GM12878 (cell line): ENCODE results near the gene ANKRD16. TPM values are rescaled to one million over a fixed set of nuclear protein-coding genes. Genes with fewer than 3 reads are reported as not detected.
A peak's percentile ranks its signal among the peaks of the same experiment; 100 is the strongest.

Experiments
- ATAC-seq: fragments of 200-7000 bp; cut with Tn5 transposase; 3 replicates; pipeline ENCODE4 v1.9.1; 2020; ENCODE audit warnings: mild to moderate bottlenecking, moderate library complexity
- BruUV-seq: library from RNA; stranded (reverse); fragments of 400-500 nt; replicated peaks from 2 replicates; lab custom pipeline; 2021; lab: Mats Ljungman, UMichigan
- CTCF ChIA-PET: fragments of 300-600 bp; sonication (Branson Sonifier 250); formaldehyde crosslinking; extraction: SDS; loops from one replicate; lab custom pipeline; 2021; ENCODE audit warnings: inconsistent platforms; lab: Yijun Ruan, JAX
- POLR2A ChIA-PET: fragments of 350-600 bp; formaldehyde crosslinking; extraction: SDS; loops from one replicate; lab custom pipeline; 2021; ENCODE audit warnings: inconsistent platforms; lab: Charles Lee
- RAD21 ChIA-PET: fragments of 300-600 bp; sonication (Branson Sonifier 250); formaldehyde crosslinking; loops from one replicate; lab custom pipeline; 2023; ENCODE audit warnings: antibody characterized with exemption; ENCODE audit not compliant: unreplicated experiment; lab: Charles Lee
- SMC1A ChIA-PET: fragments of 300-600 bp; sonication (Branson Sonifier 250); formaldehyde crosslinking; loops from one replicate; lab custom pipeline; 2023; ENCODE audit not compliant: unreplicated experiment, uncharacterized antibody; lab: Charles Lee
- DNase-seq: peaks from one replicate; pipeline ENCODE4 v3.0.0-alpha.2; 2011; ENCODE audit warnings: low read depth, low spot score
- FAIRE-seq: peaks from 3 replicates; lab custom pipeline; 2011; peaks lifted over from hg19 to GRCh38; lab: Jason Lieb, UNC
- H2AFZ ChIP-seq: 2 replicates; pipeline ENCODE4 v1.6.0; 2011; ENCODE audit warnings: low read depth, low read length, control low read depth; ENCODE audit not compliant: control insufficient read depth
- H3K27ac ChIP-seq: 2 replicates; pipeline ENCODE4 v1.5.1; 2011; ENCODE audit warnings: control low read depth; ENCODE audit not compliant: control insufficient read depth, insufficient read depth
- H3K27me3 ChIP-seq, 2 experiments: replicated peaks in 1 of 2; 2 replicates each; pipeline versions ENCODE4 v1.6.0 to v1.6.1; 2011; ENCODE audit warnings: low read length in 1 of 2; ENCODE audit not compliant: control insufficient read depth in 2 of 2, insufficient read depth in 2 of 2
- H3K36me3 ChIP-seq, 2 experiments: 2 replicates each; pipeline ENCODE4 v1.5.1; 2011; ENCODE audit warnings: low read length in 1 of 2; ENCODE audit not compliant: control insufficient read depth in 2 of 2, insufficient read depth in 2 of 2
- H3K4me1 ChIP-seq: 2 replicates; pipeline ENCODE4 v1.6.1; 2011; ENCODE audit warnings: mild to moderate bottlenecking, low read length, moderate library complexity, mixed read lengths; ENCODE audit not compliant: control insufficient read depth, insufficient read depth
- H3K4me2 ChIP-seq: 2 replicates; pipeline ENCODE4 v1.6.0; 2011; ENCODE audit warnings: control low read depth; ENCODE audit not compliant: control insufficient read depth, insufficient read depth
- H3K4me3 ChIP-seq: fragments of 200-600 bp; sonication (generic); 2 replicates; pipeline ENCODE4 v1.5.1; 2016
- H3K79me2 ChIP-seq: 2 replicates; pipeline ENCODE4 v1.6.0; 2011; ENCODE audit warnings: low read length; ENCODE audit not compliant: control insufficient read depth, insufficient read depth
- H3K9ac ChIP-seq: 2 replicates; pipeline ENCODE4 v1.8.0; 2011; ENCODE audit warnings: low read length, control low read depth, mixed read lengths; ENCODE audit not compliant: control insufficient read depth, insufficient read depth
- H3K9me3 ChIP-seq: replicated peaks from 3 replicates; pipeline ENCODE4 v1.5.1; 2011; ENCODE audit warnings: mild to moderate bottlenecking, low read length; ENCODE audit not compliant: control insufficient read depth, insufficient read depth
- H4K20me1 ChIP-seq: 2 replicates; pipeline ENCODE4 v1.6.0; 2011; ENCODE audit not compliant: control insufficient read depth, insufficient read depth
- EZH2 ChIP-seq: IDR thresholded peaks from 2 replicates; pipeline ENCODE4 v1.6.1; 2012; ENCODE audit warnings: low read depth, mild to moderate bottlenecking, control low read depth, inconsistent platforms, low read length, borderline replicate concordance; ENCODE audit not compliant: control insufficient read depth
- FOXM1 ChIP-seq: IDR thresholded peaks from 2 replicates; pipeline ENCODE4 v1.6.1; 2012; ENCODE audit warnings: low read depth, mild to moderate bottlenecking, inconsistent platforms, low read length, moderate library complexity
- JUNB ChIP-seq: IDR thresholded peaks from 2 replicates; pipeline ENCODE4 v1.6.1; 2016; ENCODE audit warnings: antibody characterized with exemption, mild to moderate bottlenecking
- KLF5 ChIP-seq: fragments of 450-650 bp; IDR thresholded peaks from 2 replicates; pipeline ENCODE4 v1.6.1; 2014; ENCODE audit warnings: mild to moderate bottlenecking; ENCODE audit not compliant: partially characterized antibody
- MTA3 ChIP-seq: IDR thresholded peaks from 2 replicates; pipeline ENCODE4 v1.6.1; 2012; ENCODE audit warnings: low read length, inconsistent platforms, borderline replicate concordance
- MYC ChIP-seq: IDR thresholded peaks from 2 replicates; pipeline ENCODE4 v1.6.1; 2011; ENCODE audit warnings: mild to moderate bottlenecking, low read length, moderate library complexity, inconsistent platforms; ENCODE audit not compliant: insufficient read depth, insufficient replicate concordance, insufficient read length, severe bottlenecking
- NFYA ChIP-seq: IDR thresholded peaks from 2 replicates; pipeline ENCODE4 v1.6.1; 2011; ENCODE audit warnings: low read depth, mild to moderate bottlenecking, low read length, improper control_type of control experiment, borderline replicate concordance
- RBBP5 ChIP-seq: fragments of 200-600 bp; sonication (generic); conservative IDR thresholded peaks from 2 replicates; pipeline ENCODE4 v1.6.1; 2016
- RELB ChIP-seq: fragments of 450-650 bp; IDR thresholded peaks from 2 replicates; pipeline ENCODE4 v1.6.1; 2017; ENCODE audit warnings: low read depth, mild to moderate bottlenecking, moderate library complexity
- TAF1 ChIP-seq: IDR thresholded peaks from 2 replicates; pipeline ENCODE4 v1.6.1; 2011; ENCODE audit warnings: mild to moderate bottlenecking, low read depth, low read length, borderline replicate concordance
- TCF12 ChIP-seq: IDR thresholded peaks from 2 replicates; pipeline ENCODE4 v1.6.1; 2011; ENCODE audit warnings: low read depth, mild to moderate bottlenecking, low read length
- USF1 ChIP-seq: IDR thresholded peaks from 2 replicates; pipeline ENCODE4 v1.6.1; 2011; ENCODE audit warnings: borderline replicate concordance, low read depth, mild to moderate bottlenecking, moderate library complexity, mixed read lengths, low read length; ENCODE audit not compliant: insufficient read depth; ENCODE audit errors: extremely low read length
- WRNIP1 ChIP-seq: IDR thresholded peaks from 2 replicates; pipeline ENCODE4 v1.6.1; 2011; ENCODE audit warnings: low read depth, low read length, improper control_type of control experiment, borderline replicate concordance
- ZBTB4 ChIP-seq: fragments of 450-650 bp; formaldehyde crosslinking; IDR thresholded peaks from 2 replicates; pipeline ENCODE4 v1.4.0; 2022; ENCODE audit warnings: mild to moderate bottlenecking, moderate library complexity
- WGBS: methylation state at CpG from one replicate; pipeline ENCODE4 v1.1.6; 2016; ENCODE audit warnings: low lambda C conversion rate; ENCODE audit not compliant: insufficient replicate concordance, insufficient coverage; ENCODE audit errors: missing lambda C conversion rate; 5-methylcytosine and 5-hydroxymethylcytosine counted together
- in situ Hi-C: fragments of 300-500 bp; cut with MboI; formaldehyde crosslinking; loops from 9 replicates; pipeline ENCODE4 v1.14.3; 2018; ENCODE audit warnings: mixed read lengths
- intact Hi-C: fragments of 100-400 bp; cut with micrococcal nuclease; formaldehyde crosslinking; loops from one replicate; pipeline ENCODE4 v1.14.2; 2022; ENCODE audit not compliant: unreplicated experiment
- polyA plus RNA-seq, 11 experiments: library from polyadenylated mRNA; depleted of rRNA in 4 of 11; unstranded in 6 of 11; stranded (reverse) in 5 of 11; fragments of >200 nt; fragmentation: Nextera tagmentation in 4 of 11; fragmentation: Illumina TruSeq in 1 of 11; extraction: Ambion mirVana in 4 of 11; extraction: Trizol in 1 of 11; gene quantifications; 1 replicate in 1 of 11; 2 replicates in 10 of 11; pipeline versions ENCODE4 v1.2.1 to v1.2.3, GENCODE V29; 2011 to 2016; ENCODE audit warnings: inconsistent platforms in 2 of 11, missing spikeins in 2 of 11, low read depth in 1 of 11
- total RNA-seq, 4 experiments: library from RNA; depleted of rRNA in 3 of 4; stranded (reverse); fragments of >200 nt in 3 of 4; fragmentation: Illumina TruSeq in 1 of 4; extraction: Trizol in 1 of 4; gene quantifications; 2 replicates each; pipeline versions ENCODE4 v1.2.1 to v1.2.3, GENCODE V29; 2013 to 2021

ANKRD16 gene
- total and polyA plus RNA-seq, 10 of the 15 experiments (the other 5 are each of a cell fraction or from before 2014, with no cell fraction given) = 0.57 to 13.6 (median 4.4) TPM

- Histone ChIP-seq H2AFZ (no peak overlapping the region), H3K36me3 (peaks cover 1 to 14% of the 10 kb centered on the region in 2 experiments; a peak in 3 of 4 replicates), H3K9ac (no peak overlapping the region), H3K4me1 (peaks cover 26% of the 10 kb centered on the region), H4K20me1 (no peaks in the 10 kb centered on the region; the same call in 1 of the 2 replicates), H3K27me3 (no peaks in the 10 kb centered on the region), H3K9me3 (peaks cover 3% of the 10 kb centered on the region), H3K4me3 (no peak overlapping the region), H3K27ac (peak overlapping the region; percentile 81; the same call in 1 of the 2 replicates), H3K79me2 (peaks cover 55% of the 10 kb centered on the region), H3K4me2 (peak overlapping the region; percentile 96)
- ChIA-PET RAD21 (interaction anchor here (1.1 to 1.9 kb wide), 4 partner anchors 9 to 43 kb away, joined by 3 to 5 read pairs (median 4); no protein-coding TSS in a partner anchor), SMC1A (interaction anchor here (0.5 to 2.1 kb wide), 8 partner anchors 9 to 119 kb away, joined by 3 to 14 read pairs (median 4); no protein-coding TSS in a partner anchor), POLR2A (interaction anchor here (1.2 kb wide), 1 partner anchor 50 kb away, joined by 3 read pairs; no protein-coding TSS in a partner anchor), CTCF (interaction anchor here (0.8 to 1.6 kb wide), 5 partner anchors 9 to 120 kb away, joined by 3 to 5 read pairs (median 3); no protein-coding TSS in a partner anchor)
- WGBS = 91% methylated on average over 8 of the region's 8 CpGs
- intact Hi-C loops (loop anchor here (5.0 kb wide), 2 partner anchors 82 to 83 kb away; partner anchors contain the start of genes GDI2 and IL15RA), in situ Hi-C loops (no loop called here)
- ATAC-seq = no peak
- no TSS peak for BruUV-seq
- FAIRE-seq = no peak
- TF ChIP-seq KLF5 (no peak), WRNIP1 (no peak), EZH2 (no peak), MTA3 (no peak), MYC (no peak), TAF1 (no peak), RELB (no peak), JUNB (no peak), TCF12 (no peak), ZBTB4 (CRISPR knock-in tag) (no peak), FOXM1 (no peak), NFYA (no peak), USF1 (no peak), RBBP5 (no peak)
- DNase-seq = no peak
Observed at GRCh38 chr10:5894873-5895272, 5.2 kb upstream of the ANKRD16 start.
